Esophagus squamous epithelium (tissue), 5 donors: ENCODE results near the gene IL22RA2. TPM values are rescaled to one million over a fixed set of nuclear protein-coding genes. Genes with fewer than 3 reads are reported as not detected.

Experiments used
- DNase-seq: peaks from one replicate; lab custom pipeline; 2025; lab: John Stamatoyannopoulos, UW
- H3K27ac ChIP-seq, 4 donors: fragments of 200-600 bp; sonication (generic); one replicate each; pipeline ENCODE4 v1.5.1; 2016 to 2019; ENCODE audit warnings: mild to moderate bottlenecking in 1 of 4
- H3K27me3 ChIP-seq, 4 donors: fragments of 200-600 bp; sonication (generic); 1 replicate in 3 of 4; 2 replicates in 1 of 4; pipeline versions ENCODE4 v1.5.1 to v1.6.0; 2017 to 2021; ENCODE audit warnings: antibody characterized with exemption in 1 of 4
- H3K36me3 ChIP-seq, 3 donors: fragments of 200-600 bp; sonication (generic); one replicate each; pipeline ENCODE4 v1.5.1; 2016 to 2019
- H3K4me1 ChIP-seq, 3 donors: fragments of 200-600 bp; sonication (generic); one replicate each; pipeline ENCODE4 v1.5.1; 2017 to 2019
- H3K4me3 ChIP-seq, 4 donors: fragments of 200-600 bp; sonication (generic); 1 replicate in 3 of 4; 2 replicates in 1 of 4; pipeline ENCODE4 v1.5.1; 2016 to 2019; ENCODE audit warnings: mild to moderate bottlenecking in 2 of 4, moderate library complexity in 1 of 4
- H3K9me3 ChIP-seq, 3 donors: fragments of 200-600 bp; sonication (generic); one replicate each; pipeline ENCODE4 v1.5.1; 2016 to 2019
- CTCF ChIP-seq, 6 experiments: fragments of 450-650 bp in 4 of 6; fragments of 200-600 bp in 2 of 6; sonication (generic) in 2 of 6; IDR thresholded peaks; one replicate each; pipeline ENCODE4 v1.5.1; 2016 to 2019; ENCODE audit warnings: antibody characterized with exemption in 6 of 6, mild to moderate bottlenecking in 4 of 6, moderate library complexity in 4 of 6
- POLR2A ChIP-seq, 4 donors: fragments of 450-650 bp; IDR thresholded peaks; one replicate each; pipeline ENCODE4 v1.6.1; 2017; ENCODE audit warnings: antibody characterized with exemption in 4 of 4, mild to moderate bottlenecking in 4 of 4, moderate library complexity in 3 of 4
- WGBS, 2 donors: methylation state at CpG; one replicate each; pipeline ENCODE4 v1.1.5; 2018; 5-methylcytosine and 5-hydroxymethylcytosine counted together
- intact Hi-C: fragments of 100-400 bp; cut with DNase I; formaldehyde crosslinking; loops from one replicate; pipeline ENCODE4 v1.15.0; 2022
- total RNA-seq, 4 donors: library from RNA; depleted of rRNA; stranded (reverse); fragments of >200 nt; gene quantifications; one replicate each; pipeline ENCODE4 v1.1.0, GENCODE V29; 2016
- donor health status: DM: yes; HTN: yes; CAD: no.

Gene IL22RA2
- total RNA-seq, 4 donors from 2014 or later = not detected

- 85 to 86% methylated on average over 3 of the region's 3 CpGs for WGBS, 2 donors
- H3K36me3 ChIP-seq = no peaks in the 10 kb centered on the region
- H3K4me1 ChIP-seq = peaks cover 0 to 17% (median 0%) of the 10 kb centered on the region in 3 donors
- H3K9me3 ChIP-seq = no peaks in the 10 kb centered on the region
- H3K27ac ChIP-seq = no peak overlapping the region
- no peak for TF ChIP-seq CTCF (IDR thresholded peaks at IDR 0.05)
- no peak overlapping the region for H3K4me3 ChIP-seq
- DNase-seq = no peak
- intact Hi-C loops = loop anchor here (10.0 kb wide), 1 partner anchor 217 kb away; no protein-coding TSS in a partner anchor
- H3K27me3 ChIP-seq = no peaks in the 10 kb centered on the region
Measured at GRCh38 chr6:137097526-137097925, 75.9 kb downstream of the IL22RA2 start.

- Histone ChIP-seq H3K4me1 (peaks cover 0 to 17% (median 0%) of the 10 kb centered on the region in 3 donors), H3K36me3 (no peaks in the 10 kb centered on the region), H3K4me3 (no peak overlapping the region), H3K27ac (no peak overlapping the region), H3K9me3 (no peaks in the 10 kb centered on the region), H3K27me3 (no peaks in the 10 kb centered on the region)
- DNase-seq = no peak
- no peak for TF ChIP-seq CTCF (IDR thresholded peaks at IDR 0.05)
- TF ChIP-seq POLR2A (IDR thresholded peaks at IDR 0.05) = no peak
- intact Hi-C loops = loop anchor here (10.0 kb wide), 1 partner anchor 218 kb away; no protein-coding TSS in a partner anchor
Measured at GRCh38 chr6:137097057-137097456, 76.4 kb downstream of the IL22RA2 start.

DNA sequence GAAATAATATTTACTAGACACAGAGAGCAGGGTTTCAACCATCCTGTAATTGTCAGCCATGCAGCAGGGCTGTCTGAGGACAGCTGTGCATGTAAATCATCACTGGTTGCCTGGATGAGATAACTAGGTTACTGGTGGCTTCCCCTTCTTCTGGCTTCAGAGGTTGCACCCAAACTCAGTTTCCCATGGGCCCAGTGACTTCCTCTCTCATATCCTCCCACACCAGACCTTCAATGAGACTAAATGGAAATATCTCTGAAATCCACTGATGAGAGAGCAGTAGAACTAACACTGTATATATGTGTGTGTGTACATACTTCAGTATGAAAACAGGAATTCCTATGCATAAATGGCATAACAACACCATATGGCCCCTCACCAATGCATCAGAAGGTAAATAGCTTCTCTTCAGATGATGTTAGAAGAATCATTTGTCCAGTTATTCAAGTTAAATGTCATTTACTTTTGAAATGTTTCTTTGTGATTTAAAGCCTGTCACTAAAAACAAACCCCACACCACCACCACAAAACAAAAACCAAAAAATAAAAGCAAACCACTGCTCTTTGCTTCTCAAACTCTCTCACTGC lies 77.7 kb downstream of the IL22RA2 start:
- Histone ChIP-seq H3K4me3 (no peak overlapping the region), H3K27me3 (no peaks in the 10 kb centered on the region), H3K36me3 (no peaks in the 10 kb centered on the region), H3K9me3 (no peaks in the 10 kb centered on the region), H3K4me1 (peaks cover 0 to 17% (median 0%) of the 10 kb centered on the region in 3 donors), H3K27ac (no peak overlapping the region)
- no peak for TF ChIP-seq CTCF (IDR thresholded peaks at IDR 0.05)
- intact Hi-C loops = loop anchor here (10.0 kb wide), 1 partner anchor 219 kb away; no protein-coding TSS in a partner anchor
- DNase-seq = no peak

- DNase-seq = no peak
- H3K4me1 ChIP-seq = peaks cover 0 to 15% (median 0%) of the 10 kb centered on the region in 3 donors
- no peaks in the 10 kb centered on the region for H3K36me3 ChIP-seq
- 69 to 70% methylated on average over 7 to 10 of the region's 10 CpGs for WGBS, 2 donors
- no peaks in the 10 kb centered on the region for H3K27me3 ChIP-seq
- H3K27ac ChIP-seq = no peak overlapping the region
- H3K9me3 ChIP-seq = no peaks in the 10 kb centered on the region
- no peak overlapping the region for H3K4me3 ChIP-seq
- TF ChIP-seq CTCF (IDR thresholded peaks at IDR 0.05) (no peak), POLR2A (IDR thresholded peaks at IDR 0.05) (no peak)
- intact Hi-C loops = loop anchor here (10.0 kb wide), 1 partner anchor 220 kb away; no protein-coding TSS in a partner anchor
Measured at GRCh38 chr6:137095093-137095492, 78.4 kb downstream of the IL22RA2 start.

DNA sequence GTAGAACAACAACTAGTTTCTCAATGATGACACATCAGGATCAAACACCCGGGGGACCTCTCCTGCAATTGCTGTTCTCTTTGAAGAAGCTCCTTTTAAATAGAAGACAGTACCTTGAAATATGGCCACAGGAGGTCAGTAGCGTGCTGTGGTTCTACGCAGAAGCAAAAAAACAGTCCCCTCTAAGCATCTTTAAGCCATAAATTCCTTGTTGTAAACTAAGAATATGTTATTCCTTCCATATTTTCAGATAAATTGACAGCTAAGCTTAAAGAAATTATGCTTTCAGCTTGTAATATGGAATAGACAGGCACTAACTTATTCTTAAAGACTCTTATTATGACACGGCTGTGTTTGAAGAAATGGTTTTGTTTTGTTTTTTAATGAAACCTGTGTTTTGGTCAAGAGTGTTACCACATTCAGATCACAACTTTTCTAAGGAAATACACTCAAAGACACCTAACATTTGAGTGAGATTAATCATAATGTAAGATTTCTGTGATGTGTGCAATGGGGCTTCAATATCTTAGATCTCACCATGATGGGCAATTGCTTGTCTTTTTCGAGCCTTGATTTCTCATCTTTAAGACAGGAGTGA lies 78.9 kb downstream of the IL22RA2 start:
- TF ChIP-seq POLR2A (IDR thresholded peaks at IDR 0.05) (no peak), CTCF (IDR thresholded peaks at IDR 0.05) (peak; percentile 59 to 87 (median 72))
- Histone ChIP-seq H3K4me1 (peaks cover 0 to 11% (median 0%) of the 10 kb centered on the region in 3 donors), H3K9me3 (no peaks in the 10 kb centered on the region), H3K27ac (no peak overlapping the region), H3K27me3 (no peaks in the 10 kb centered on the region), H3K36me3 (no peaks in the 10 kb centered on the region), H3K4me3 (no peak overlapping the region)
- 31 to 33% methylated on average over 5 of the region's 5 CpGs for WGBS, 2 donors
- no peak for DNase-seq
- intact Hi-C loops = loop anchor here (10.0 kb wide), 1 partner anchor 220 kb away; no protein-coding TSS in a partner anchor
